Endothelial cell of umbilical vein (primary cell): ENCODE measurements around the gene ADPRH. TPM values are rescaled to one million over a fixed set of nuclear protein-coding genes. Genes with fewer than 3 reads are reported as not detected.

Experiments used
- BruUV-seq: library from RNA; stranded (reverse); fragments of 400-500 nt; replicated peaks from 2 replicates; lab custom pipeline; 2021; lab: Mats Ljungman, UMichigan
- CTCF ChIA-PET: fragments of 300-600, 350-600 bp; sonication (Branson Sonifier 250); formaldehyde crosslinking; loops from one replicate; lab custom pipeline; 2021; ENCODE audit warnings: antibody characterized with exemption, inconsistent platforms; lab: Charles Lee
- POLR2A ChIA-PET: fragments of 300-600, 350-600 bp; sonication (Branson Sonifier 250); formaldehyde crosslinking; loops from one replicate; lab custom pipeline; 2021; ENCODE audit warnings: antibody characterized with exemption, inconsistent platforms; lab: Charles Lee
- DNase-seq: peaks from one replicate; pipeline ENCODE4 v3.0.0-alpha.2; 2011; ENCODE audit warnings: low read depth, low spot score
- FAIRE-seq: peaks from 2 replicates; lab custom pipeline; 2011; peaks lifted over from hg19 to GRCh38; lab: Jason Lieb, UNC
- H2AFZ ChIP-seq: 2 replicates; pipeline ENCODE4 v1.6.0; 2012; ENCODE audit warnings: low read depth, low read length, control low read depth, inconsistent platforms
- H3K27ac ChIP-seq: 2 replicates; pipeline ENCODE4 v1.5.1; 2011; ENCODE audit warnings: low read depth, mild to moderate bottlenecking, control low read depth, low read length, moderate library complexity; ENCODE audit not compliant: insufficient read depth
- H3K27me3 ChIP-seq, 2 experiments: 2 replicates each; pipeline versions ENCODE4 v1.6.0 to v1.6.1; 2011; ENCODE audit warnings: low read length in 2 of 2, mixed read lengths in 1 of 2; ENCODE audit not compliant: control insufficient read depth in 2 of 2, insufficient read depth in 2 of 2
- H3K36me3 ChIP-seq, 2 experiments: 2 replicates in 1 of 2; 3 replicates in 1 of 2; pipeline ENCODE4 v1.5.1; 2011; ENCODE audit warnings: low read length in 2 of 2, mild to moderate bottlenecking in 1 of 2, moderate library complexity in 1 of 2; ENCODE audit not compliant: control insufficient read depth in 2 of 2, insufficient read depth in 2 of 2; ENCODE audit errors: extremely low read depth in 1 of 2
- H3K4me1 ChIP-seq: 3 replicates; pipeline ENCODE4 v1.5.1; 2011; ENCODE audit warnings: mild to moderate bottlenecking, low read length; ENCODE audit not compliant: control insufficient read depth, insufficient read depth; ENCODE audit errors: extremely low read depth
- H3K4me2 ChIP-seq: 2 replicates; pipeline ENCODE4 v1.6.1; 2011; ENCODE audit warnings: low read length, control low read depth, mixed read lengths; ENCODE audit not compliant: insufficient read depth
- H3K4me3 ChIP-seq, 3 experiments: fragments of 200-600 bp in 1 of 3; sonication (generic), shearing (Covaris generic) in 1 of 3; replicated peaks in 1 of 3; 2 replicates each; pipeline ENCODE4 v1.5.1; 2011 to 2016; ENCODE audit warnings: control low read depth in 3 of 3, low read length in 3 of 3, mild to moderate bottlenecking in 2 of 3, inconsistent platforms in 1 of 3, low read depth in 1 of 3, moderate library complexity in 1 of 3; ENCODE audit not compliant: insufficient read depth in 1 of 3
- H3K79me2 ChIP-seq: 2 replicates; pipeline ENCODE4 v1.6.0; 2012; ENCODE audit warnings: low read length, inconsistent platforms; ENCODE audit not compliant: control insufficient read depth, insufficient read depth
- H3K9ac ChIP-seq: replicated peaks from 2 replicates; pipeline ENCODE3; 2011; ENCODE audit warnings: low read length, control low read depth; ENCODE audit not compliant: insufficient read depth; ENCODE audit errors: extremely low read depth
- H3K9me1 ChIP-seq: replicated peaks from 3 replicates; pipeline ENCODE4 v1.6.0; 2011; ENCODE audit warnings: mild to moderate bottlenecking, low read length; ENCODE audit not compliant: control insufficient read depth, insufficient read depth; ENCODE audit errors: extremely low read depth
- H3K9me3 ChIP-seq: replicated peaks from 2 replicates; pipeline ENCODE4 v1.5.1; 2012; ENCODE audit warnings: low read length, inconsistent platforms; ENCODE audit not compliant: control insufficient read depth, insufficient read depth
- H4K20me1 ChIP-seq: replicated peaks from 2 replicates; pipeline ENCODE3; 2011; ENCODE audit warnings: mild to moderate bottlenecking, low read length; ENCODE audit not compliant: control insufficient read depth, insufficient read depth; ENCODE audit errors: extremely low read depth
- CTCF ChIP-seq, 2 donors: IDR thresholded peaks; 1 replicate in 1 of 2; 2 replicates in 1 of 2; pipeline ENCODE4 v1.5.1; 2011; ENCODE audit warnings: low read length in 2 of 2, mild to moderate bottlenecking in 2 of 2, moderate library complexity in 2 of 2, control low read depth in 1 of 2, inconsistent platforms in 1 of 2, low read depth in 1 of 2; ENCODE audit not compliant: insufficient read depth in 1 of 2; ENCODE audit errors: extremely low read depth in 1 of 2
- EZH2 ChIP-seq: IDR thresholded peaks from 2 replicates; pipeline ENCODE4 v1.6.1; 2012; ENCODE audit warnings: borderline replicate concordance, low read depth, mild to moderate bottlenecking, moderate library complexity, low read length, inconsistent platforms; ENCODE audit not compliant: severe bottlenecking
- FOS ChIP-seq: IDR thresholded peaks from 2 replicates; pipeline ENCODE4 v1.6.1; 2011; ENCODE audit warnings: mild to moderate bottlenecking, low read length, moderate library complexity, borderline replicate concordance; ENCODE audit not compliant: insufficient read depth
- GATA2 ChIP-seq: IDR thresholded peaks from 2 replicates; pipeline ENCODE4 v1.7.0; 2011; ENCODE audit warnings: low read depth, mild to moderate bottlenecking, moderate library complexity, mixed read lengths, low read length; ENCODE audit not compliant: insufficient read length, insufficient read depth
- JUN ChIP-seq: IDR thresholded peaks from 2 replicates; pipeline ENCODE4 v1.6.1; 2011; ENCODE audit warnings: borderline replicate concordance, low read depth; ENCODE audit not compliant: insufficient read length, insufficient read depth
- MAX ChIP-seq: IDR thresholded peaks from 2 replicates; pipeline ENCODE4 v1.6.1; 2011; ENCODE audit not compliant: insufficient read depth, insufficient read length
- MYC ChIP-seq: IDR thresholded peaks from one replicate; pipeline ENCODE4 v1.6.1; 2011; ENCODE audit warnings: mild to moderate bottlenecking, low read depth, low read length
- POLR2A ChIP-seq: IDR thresholded peaks from 2 replicates; pipeline ENCODE4 v1.6.1; 2012; ENCODE audit warnings: low read depth, mild to moderate bottlenecking, control low read depth, low read length
- POLR2AphosphoS5 ChIP-seq: IDR thresholded peaks from 2 replicates; pipeline ENCODE4 v1.6.1; 2012; ENCODE audit warnings: low read depth, mild to moderate bottlenecking, control low read depth, low read length, moderate library complexity; ENCODE audit not compliant: insufficient read depth
- dilution Hi-C: fragments of 300-500 bp; cut with MboI; formaldehyde crosslinking; loops from one replicate; pipeline ENCODE4 v1.15.0; 2019; ENCODE audit warnings: low sequenced_read_pairs; ENCODE audit not compliant: extremely low pct_ligation_motif_present
- intact Hi-C: fragments of 100-400 bp; cut with micrococcal nuclease; formaldehyde crosslinking; loops from one replicate; pipeline ENCODE4 v1.10.0; 2022
- polyA plus RNA-seq, 4 experiments: library from polyadenylated mRNA; depleted of rRNA in 3 of 4; stranded (reverse) in 3 of 4; unstranded in 1 of 4; fragments of >200 nt; gene quantifications; 2 replicates each; pipeline versions ENCODE4 v1.2.1 to v1.2.3, GENCODE V29; 2011 to 2012; ENCODE audit warnings: missing spikeins in 1 of 4
- total RNA-seq: library from RNA; stranded (reverse); gene quantifications from 2 replicates; pipeline ENCODE4 v1.2.3, GENCODE V29; 2021

ADPRH gene
- total and polyA plus RNA-seq, 2 donors (not counting 3 experiments of a cell fraction or from before 2014, with no cell fraction given): 3.5 to 8.0 TPM

- Histone ChIP-seq H3K9me1 (no peaks in the 10 kb centered on the region), H3K9me3 (no peaks in the 10 kb centered on the region), H3K36me3 (no peaks in the 10 kb centered on the region), H3K27me3 (no peaks in the 10 kb centered on the region), H3K9ac (no peak overlapping the region), H3K27ac (no peak overlapping the region), H3K4me2 (no peak overlapping the region), H3K4me1 (peaks cover 20% of the 10 kb centered on the region), H4K20me1 (no peaks in the 10 kb centered on the region), H3K4me3 (no peak overlapping the region), H2AFZ (no peak overlapping the region), H3K79me2 (no peaks in the 10 kb centered on the region)
- ChIA-PET CTCF (interaction anchor here (1.2 to 1.5 kb wide), 2 partner anchors 10 to 15 kb away, joined by 3 to 5 read pairs; no protein-coding TSS in a partner anchor), POLR2A (no interaction called here)
- TF ChIP-seq POLR2AphosphoS5 (no peak), CTCF (IDR thresholded peaks at IDR 0.05; ENCODE audit: extremely low read depth in 1 of 2, insufficient read depth in 1 of 2, low read depth in 1 of 2, low read length in 2 of 2) (no peak), EZH2 (no peak), MAX (no peak), POLR2A (no peak), MYC (no peak), JUN (no peak), GATA2 (no peak), FOS (no peak)
- no peak for DNase-seq
- intact Hi-C loops: no loop called here
- BruUV-seq: no TSS peak
- FAIRE-seq: no peak
- dilution Hi-C loops: no loop called here
Measured at GRCh38 chr3:119626196-119626595, 46.9 kb downstream of the ADPRH start.
